Suprapubic skin (tissue), 4 donors: Measurements from ENCODE around the gene TTC28. TPM values are rescaled to one million over a fixed set of nuclear protein-coding genes. Genes with fewer than 3 reads are reported as not detected.

Experiments
- DNase-seq, 2 donors: peaks; one replicate each; pipeline ENCODE4 v3.0.0-alpha.2; 2019; ENCODE audit warnings: low spot score in 2 of 2
- H3K27ac ChIP-seq: fragments of 200-600 bp; sonication (generic); one replicate; pipeline ENCODE4 v1.5.1; 2019
- H3K27me3 ChIP-seq: fragments of 200-600 bp; sonication (generic); one replicate; pipeline ENCODE4 v1.5.1; 2019
- H3K36me3 ChIP-seq: fragments of 200-600 bp; sonication (generic); one replicate; pipeline ENCODE4 v1.5.1; 2019
- H3K4me1 ChIP-seq: fragments of 200-600 bp; sonication (generic); one replicate; pipeline ENCODE4 v1.5.1; 2019
- H3K4me3 ChIP-seq: fragments of 200-600 bp; sonication (generic); one replicate; pipeline ENCODE4 v1.5.1; 2019; ENCODE audit warnings: mild to moderate bottlenecking
- H3K9me3 ChIP-seq: fragments of 200-600 bp; sonication (generic); one replicate; pipeline ENCODE4 v1.5.1; 2019
- EP300 ChIP-seq: sonication (generic); formaldehyde crosslinking; IDR thresholded peaks from one replicate; pipeline ENCODE4 v1.6.1; 2017; ENCODE audit warnings: antibody characterized with exemption
- POLR2A ChIP-seq, 2 donors: fragments of 450-650 bp; IDR thresholded peaks; one replicate each; pipeline ENCODE4 v1.6.1; 2017; ENCODE audit warnings: antibody characterized with exemption in 2 of 2, mild to moderate bottlenecking in 2 of 2, moderate library complexity in 2 of 2
- POLR2AphosphoS5 ChIP-seq, 3 donors: sonication (generic); formaldehyde crosslinking; IDR thresholded peaks; one replicate each; pipeline ENCODE4 v1.6.1; 2017; ENCODE audit warnings: antibody characterized with exemption in 3 of 3
- WGBS: methylation state at CpG from one replicate; pipeline ENCODE4 v1.1.5; 2018; 5-methylcytosine and 5-hydroxymethylcytosine counted together
- total RNA-seq, 4 donors: library from RNA; depleted of rRNA; stranded (reverse); fragments of >200 nt; gene quantifications; one replicate each; pipeline ENCODE4 v1.1.0, GENCODE V29; 2016
- TF ChIP-seq, protein P1 (sequence below), 2 donors: fragments of 200-600 bp in 1 of 2; fragments of 450-650 bp in 1 of 2; sonication (generic) in 1 of 2; IDR thresholded peaks; one replicate each; pipeline ENCODE4 v1.5.1; 2016 to 2019; ENCODE audit warnings: antibody characterized with exemption in 2 of 2, mild to moderate bottlenecking in 1 of 2, moderate library complexity in 1 of 2

TTC28 gene
- total RNA-seq, 4 donors from 2014 or later: 8.1 to 23.1 (median 11.7) TPM

- no peak for TF ChIP-seq POLR2A (IDR thresholded peaks at IDR 0.05)
- TF ChIP-seq EP300: no peak
- no peak for TF ChIP-seq POLR2AphosphoS5 (IDR thresholded peaks at IDR 0.05)
- TF ChIP-seq, protein P1, sequence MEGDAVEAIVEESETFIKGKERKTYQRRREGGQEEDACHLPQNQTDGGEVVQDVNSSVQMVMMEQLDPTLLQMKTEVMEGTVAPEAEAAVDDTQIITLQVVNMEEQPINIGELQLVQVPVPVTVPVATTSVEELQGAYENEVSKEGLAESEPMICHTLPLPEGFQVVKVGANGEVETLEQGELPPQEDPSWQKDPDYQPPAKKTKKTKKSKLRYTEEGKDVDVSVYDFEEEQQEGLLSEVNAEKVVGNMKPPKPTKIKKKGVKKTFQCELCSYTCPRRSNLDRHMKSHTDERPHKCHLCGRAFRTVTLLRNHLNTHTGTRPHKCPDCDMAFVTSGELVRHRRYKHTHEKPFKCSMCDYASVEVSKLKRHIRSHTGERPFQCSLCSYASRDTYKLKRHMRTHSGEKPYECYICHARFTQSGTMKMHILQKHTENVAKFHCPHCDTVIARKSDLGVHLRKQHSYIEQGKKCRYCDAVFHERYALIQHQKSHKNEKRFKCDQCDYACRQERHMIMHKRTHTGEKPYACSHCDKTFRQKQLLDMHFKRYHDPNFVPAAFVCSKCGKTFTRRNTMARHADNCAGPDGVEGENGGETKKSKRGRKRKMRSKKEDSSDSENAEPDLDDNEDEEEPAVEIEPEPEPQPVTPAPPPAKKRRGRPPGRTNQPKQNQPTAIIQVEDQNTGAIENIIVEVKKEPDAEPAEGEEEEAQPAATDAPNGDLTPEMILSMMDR (IDR thresholded peaks at IDR 0.05): no peak
- H3K9me3 ChIP-seq: no peaks in the 10 kb centered on the region
- no peak overlapping the region for H3K27ac ChIP-seq
- H3K36me3 ChIP-seq: no peaks in the 10 kb centered on the region
- no peaks in the 10 kb centered on the region for H3K27me3 ChIP-seq
- no peak for DNase-seq
- 70% methylated on average over 3 of the region's 3 CpGs for WGBS
- no peaks in the 10 kb centered on the region for H3K4me1 ChIP-seq
- no peak overlapping the region for H3K4me3 ChIP-seq
Measured at GRCh38 chr22:28658448-28658847, 21.2 kb downstream of the TTC28 start.

- TF ChIP-seq EP300: no peak
- TF ChIP-seq, protein P1 (IDR thresholded peaks at IDR 0.05): no peak
- no peak for TF ChIP-seq POLR2A (IDR thresholded peaks at IDR 0.05)
- TF ChIP-seq POLR2AphosphoS5 (IDR thresholded peaks at IDR 0.05): no peak
- 96% methylated on average over 3 of the region's 3 CpGs for WGBS
- no peak for DNase-seq
- no peaks in the 10 kb centered on the region for H3K9me3 ChIP-seq
- H3K36me3 ChIP-seq: no peaks in the 10 kb centered on the region
- H3K27ac ChIP-seq: no peak overlapping the region
- no peaks in the 10 kb centered on the region for H3K4me1 ChIP-seq
- H3K4me3 ChIP-seq: no peak overlapping the region
- H3K27me3 ChIP-seq: no peaks in the 10 kb centered on the region
Measured at GRCh38 chr22:28656181-28656580, 23.5 kb downstream of the TTC28 start.

DNA sequence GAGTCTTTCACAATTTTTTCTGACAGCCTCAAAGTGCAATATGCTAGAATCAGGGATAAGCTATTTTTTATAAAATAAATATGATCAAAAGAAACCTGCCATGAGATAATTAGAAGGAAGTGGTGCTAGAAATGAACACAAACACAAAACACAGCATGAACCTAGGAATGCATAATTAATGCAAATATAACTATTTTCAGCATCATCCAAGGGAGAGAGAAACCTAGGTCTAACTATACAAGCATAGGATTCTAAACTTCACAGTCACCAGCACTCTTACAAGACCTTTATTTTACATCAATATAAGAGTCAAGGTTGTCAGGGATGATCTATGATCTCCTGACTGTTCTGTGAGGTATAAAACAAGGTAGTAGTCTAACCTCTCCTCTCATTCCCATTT, 29.2 kb downstream of the TTC28 start:
- no peaks in the 10 kb centered on the region for H3K4me1 ChIP-seq
- no peak overlapping the region for H3K4me3 ChIP-seq
- TF ChIP-seq POLR2AphosphoS5 (IDR thresholded peaks at IDR 0.05) (no peak), EP300 (no peak), POLR2A (IDR thresholded peaks at IDR 0.05) (no peak)
- TF ChIP-seq, protein P1 (IDR thresholded peaks at IDR 0.05): no peak
- DNase-seq: no peak
- no peaks in the 10 kb centered on the region for H3K9me3 ChIP-seq
- no peak overlapping the region for H3K27ac ChIP-seq
- H3K27me3 ChIP-seq: no peaks in the 10 kb centered on the region
- no peaks in the 10 kb centered on the region for H3K36me3 ChIP-seq

- H3K9me3 ChIP-seq: no peaks in the 10 kb centered on the region
- H3K4me1 ChIP-seq: no peaks in the 10 kb centered on the region
- no peak for TF ChIP-seq POLR2A (IDR thresholded peaks at IDR 0.05)
- TF ChIP-seq POLR2AphosphoS5 (IDR thresholded peaks at IDR 0.05): no peak
- TF ChIP-seq, protein P1 (IDR thresholded peaks at IDR 0.05): no peak
- TF ChIP-seq EP300: no peak
- H3K4me3 ChIP-seq: no peak overlapping the region
- H3K36me3 ChIP-seq: no peaks in the 10 kb centered on the region
- H3K27ac ChIP-seq: no peak overlapping the region
- 95% methylated on average over 4 of the region's 4 CpGs for WGBS
- DNase-seq: no peak
- no peaks in the 10 kb centered on the region for H3K27me3 ChIP-seq
Measured at GRCh38 chr22:28648792-28649191, 30.8 kb downstream of the TTC28 start.

- no peaks in the 10 kb centered on the region for H3K27me3 ChIP-seq
- no peak for DNase-seq
- H3K4me1 ChIP-seq: no peaks in the 10 kb centered on the region
- no peaks in the 10 kb centered on the region for H3K36me3 ChIP-seq
- no peak for TF ChIP-seq POLR2AphosphoS5 (IDR thresholded peaks at IDR 0.05)
- no peak for TF ChIP-seq POLR2A (IDR thresholded peaks at IDR 0.05)
- TF ChIP-seq EP300: no peak
- TF ChIP-seq, protein P1 (IDR thresholded peaks at IDR 0.05): no peak
- no peak overlapping the region for H3K27ac ChIP-seq
- H3K9me3 ChIP-seq: no peaks in the 10 kb centered on the region
- H3K4me3 ChIP-seq: no peak overlapping the region
- WGBS: 98% methylated on average over 3 of the region's 3 CpGs
Measured at GRCh38 chr22:28647216-28647615, 32.4 kb downstream of the TTC28 start.
